CD4-positive, CD25-positive, alpha-beta regulatory T cell (primary cell): ENCODE data around the gene NXN. TPM values are rescaled to one million over a fixed set of nuclear protein-coding genes. Genes with fewer than 3 reads are reported as not detected.

ENCODE experiments used
- ATAC-seq, 2 donors: fragments of 150-1000 bp; cut with Tn5 transposase; one replicate each; pipeline ENCODE4 v1.10.0; 2021; ENCODE audit warnings: low read depth in 2 of 2, moderate number of reproducible peaks in 2 of 2, moderate library complexity in 1 of 2
- DNase-seq, 3 donors: peaks; one replicate each; pipeline versions ENCODE4 v3.0.0 to v3.0.0-alpha.2; 2012 to 2022; ENCODE audit warnings: mixed read lengths in 1 of 3
- H3K27ac ChIP-seq: one replicate; pipeline ENCODE4 v1.7.0; 2013; ENCODE audit warnings: mild to moderate bottlenecking, low read length; ENCODE audit not compliant: insufficient read depth, poor library complexity, severe bottlenecking
- H3K27me3 ChIP-seq: one replicate; pipeline ENCODE4 v1.7.0; 2013; ENCODE audit warnings: low read length; ENCODE audit not compliant: control insufficient read depth, insufficient read depth
- H3K36me3 ChIP-seq: one replicate; pipeline ENCODE4 v1.7.0; 2013; ENCODE audit warnings: mild to moderate bottlenecking, low read length, moderate library complexity; ENCODE audit not compliant: control insufficient read depth, insufficient read depth
- H3K4me1 ChIP-seq: 2 replicates; pipeline ENCODE4 v1.7.0; 2013; ENCODE audit warnings: mild to moderate bottlenecking, low read length; ENCODE audit not compliant: insufficient read depth, control insufficient read depth, poor library complexity, severe bottlenecking
- H3K4me3 ChIP-seq: one replicate; pipeline ENCODE4 v1.7.0; 2013; ENCODE audit warnings: low read depth, mild to moderate bottlenecking, low read length, moderate library complexity
- H3K9me3 ChIP-seq, 2 experiments: 1 replicate in 1 of 2; 2 replicates in 1 of 2; pipeline ENCODE4 v1.7.0; 2013; ENCODE audit warnings: low read length in 2 of 2, mild to moderate bottlenecking in 1 of 2, moderate library complexity in 1 of 2; ENCODE audit not compliant: control insufficient read depth in 2 of 2
- H3K27ac Mint-ChIP-seq, 3 donors: one replicate each; pipeline ENCODE4 v1.8.0; 2020 to 2022; ENCODE audit warnings: mild to moderate bottlenecking in 3 of 3, mixed read lengths in 3 of 3, moderate library complexity in 2 of 3
- H3K27me3 Mint-ChIP-seq: one replicate; pipeline ENCODE4 v1.8.0; 2022; ENCODE audit warnings: mild to moderate bottlenecking, mixed read lengths
- H3K36me3 Mint-ChIP-seq: one replicate; pipeline ENCODE4 v1.8.0; 2020; ENCODE audit warnings: mixed read lengths
- H3K4me1 Mint-ChIP-seq, 4 donors: one replicate each; pipeline ENCODE4 v1.8.0; 2020 to 2022; ENCODE audit warnings: mixed read lengths in 4 of 4, mild to moderate bottlenecking in 1 of 4
- H3K4me3 Mint-ChIP-seq, 4 donors: one replicate each; pipeline ENCODE4 v1.8.0; 2020 to 2022; ENCODE audit warnings: mild to moderate bottlenecking in 4 of 4, mixed read lengths in 4 of 4, moderate library complexity in 3 of 4
- H3K9me3 Mint-ChIP-seq, 7 donors: one replicate each; pipeline ENCODE4 v1.8.0; 2020 to 2022; ENCODE audit warnings: mixed read lengths in 7 of 7, mild to moderate bottlenecking in 3 of 7, moderate library complexity in 2 of 7
- polyA plus RNA-seq, 4 donors: library from polyadenylated mRNA; unstranded; fragments of 300-500 nt; fragmentation: Illumina TruSeq; gene quantifications; one replicate each; pipeline ENCODE4 v1.2.3, GENCODE V29; 2021
- total RNA-seq: library from RNA; stranded (reverse); gene quantifications from one replicate; pipeline ENCODE4 v1.2.3, GENCODE V29; 2022

The NXN gene
- total and polyA plus RNA-seq, 5 donors from 2014 or later, result 0.44 to 0.89 (median 0.65) TPM

DNA sequence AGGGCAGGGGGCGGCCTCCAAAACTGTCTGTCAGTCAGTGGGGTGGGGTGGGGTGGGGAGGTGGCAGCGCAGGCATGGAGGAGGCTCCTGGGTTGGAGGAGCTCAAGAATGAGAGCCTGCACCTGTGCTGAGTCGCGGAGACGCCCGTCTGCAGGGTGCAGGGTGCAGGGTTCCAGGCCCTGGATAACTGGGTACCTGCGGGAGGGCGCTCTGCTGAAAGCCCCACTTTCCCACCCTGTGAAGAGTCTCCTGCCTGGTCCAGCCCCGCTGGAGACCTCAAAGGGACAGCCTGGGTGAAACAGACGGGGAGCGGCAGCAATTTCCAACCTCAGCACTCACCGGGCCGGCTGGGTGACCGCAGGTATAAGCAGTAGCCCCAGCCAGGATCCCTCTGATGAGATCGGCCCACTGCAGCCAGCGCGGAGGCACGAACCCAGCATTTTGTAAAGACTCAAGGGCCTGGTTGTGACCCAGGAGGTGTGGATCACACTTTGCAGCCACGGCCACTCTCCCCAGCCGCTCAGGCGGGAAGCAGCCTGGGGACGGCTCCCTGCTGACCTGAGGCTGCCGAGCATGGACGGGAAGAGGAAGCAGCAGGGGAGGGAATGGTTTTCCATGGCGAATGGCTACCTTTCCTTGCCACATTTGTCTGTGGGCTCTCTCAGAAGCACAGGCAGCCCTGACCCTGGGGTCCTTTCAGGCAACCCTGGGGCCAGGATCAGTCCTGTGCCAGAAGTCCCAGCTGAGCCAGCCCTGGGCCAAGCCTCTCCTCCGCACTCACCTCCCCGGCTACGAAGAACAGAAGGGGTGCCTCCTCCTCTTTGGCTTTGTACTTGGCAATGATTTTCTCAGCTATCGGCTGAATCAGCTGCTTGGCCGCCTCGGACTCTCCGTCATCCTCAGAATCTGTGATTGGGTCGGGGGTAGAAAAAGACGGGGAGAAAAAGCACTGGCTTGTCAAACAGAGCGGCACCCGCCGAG lies 176.4 kb downstream of the NXN start:
- Mint-ChIP-seq H3K9me3 (no peaks in the 10 kb centered on the region), H3K27ac (peak overlapping the region in 1 of 3 donors; percentile 66), H3K4me3 (no peak overlapping the region), H3K27me3 (no peaks in the 10 kb centered on the region), H3K36me3 (no peaks in the 10 kb centered on the region), H3K4me1 (no peaks in the 10 kb centered on the region)
- H3K27ac ChIP-seq, result no peak overlapping the region
- no peak overlapping the region for H3K4me3 ChIP-seq
- no peaks in the 10 kb centered on the region for H3K36me3 ChIP-seq
- DNase-seq, result no peak
- H3K4me1 ChIP-seq, result no peaks in the 10 kb centered on the region
- ATAC-seq, result no peak
- no peaks in the 10 kb centered on the region for H3K27me3 ChIP-seq
- H3K9me3 ChIP-seq, result no peaks in the 10 kb centered on the region

DNA sequence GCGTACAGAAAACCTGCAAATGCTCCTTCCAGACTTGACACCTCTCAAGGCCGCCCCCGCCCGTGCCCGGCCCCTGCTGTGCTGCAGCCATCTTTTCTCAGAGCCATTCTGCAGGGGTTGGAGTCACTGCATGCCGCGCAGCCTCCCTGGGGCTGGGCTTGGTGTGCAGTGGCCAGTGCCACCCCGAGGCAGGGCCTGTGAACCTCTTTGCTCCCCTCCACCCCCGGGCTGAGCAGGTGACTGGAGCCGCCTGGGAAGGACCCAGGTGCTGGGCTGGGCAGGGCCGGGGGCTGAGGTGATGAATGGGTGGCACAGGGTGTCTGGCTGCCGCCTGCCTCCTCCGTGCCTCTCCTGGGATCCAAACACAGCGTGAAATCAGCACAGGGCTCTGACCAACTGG lies 177.1 kb downstream of the NXN start:
- Histone ChIP-seq H3K4me3 (no peak overlapping the region), H3K36me3 (no peaks in the 10 kb centered on the region), H3K27me3 (no peaks in the 10 kb centered on the region), H3K9me3 (no peaks in the 10 kb centered on the region), H3K4me1 (no peaks in the 10 kb centered on the region), H3K27ac (no peak overlapping the region)
- H3K27me3 Mint-ChIP-seq, result no peaks in the 10 kb centered on the region
- no peaks in the 10 kb centered on the region for H3K9me3 Mint-ChIP-seq
- ATAC-seq, result no peak
- H3K27ac Mint-ChIP-seq, result no peak overlapping the region
- no peaks in the 10 kb centered on the region for H3K4me1 Mint-ChIP-seq
- no peak overlapping the region for H3K4me3 Mint-ChIP-seq
- H3K36me3 Mint-ChIP-seq, result no peaks in the 10 kb centered on the region
- DNase-seq, result no peak

GRCh38 chr17:801660-802059 lies 177.9 kb downstream of the NXN start:
- no peaks in the 10 kb centered on the region for H3K36me3 Mint-ChIP-seq
- Histone ChIP-seq H3K9me3 (no peaks in the 10 kb centered on the region), H3K27me3 (no peaks in the 10 kb centered on the region), H3K4me1 (no peaks in the 10 kb centered on the region), H3K36me3 (no peaks in the 10 kb centered on the region), H3K4me3 (no peak overlapping the region), H3K27ac (no peak overlapping the region)
- H3K27ac Mint-ChIP-seq, result no peak overlapping the region
- ATAC-seq (no peak), DNase-seq (no peak)
- no peaks in the 10 kb centered on the region for H3K4me1 Mint-ChIP-seq
- no peaks in the 10 kb centered on the region for H3K9me3 Mint-ChIP-seq
- H3K4me3 Mint-ChIP-seq, result no peak overlapping the region
- H3K27me3 Mint-ChIP-seq, result no peaks in the 10 kb centered on the region

GRCh38 chr17:800446-801242 lies 178.9 kb downstream of the NXN start:
- DNase-seq (no peak), ATAC-seq (no peak)
- H3K4me3 Mint-ChIP-seq, result no peak overlapping the region
- no peaks in the 10 kb centered on the region for H3K4me1 Mint-ChIP-seq
- Histone ChIP-seq H3K27ac (no peak overlapping the region), H3K4me3 (no peak overlapping the region), H3K4me1 (no peaks in the 10 kb centered on the region), H3K9me3 (no peaks in the 10 kb centered on the region), H3K27me3 (no peaks in the 10 kb centered on the region), H3K36me3 (no peaks in the 10 kb centered on the region)
- no peaks in the 10 kb centered on the region for H3K36me3 Mint-ChIP-seq
- H3K27me3 Mint-ChIP-seq, result no peaks in the 10 kb centered on the region
- no peak overlapping the region for H3K27ac Mint-ChIP-seq
- H3K9me3 Mint-ChIP-seq, result no peaks in the 10 kb centered on the region

DNA sequence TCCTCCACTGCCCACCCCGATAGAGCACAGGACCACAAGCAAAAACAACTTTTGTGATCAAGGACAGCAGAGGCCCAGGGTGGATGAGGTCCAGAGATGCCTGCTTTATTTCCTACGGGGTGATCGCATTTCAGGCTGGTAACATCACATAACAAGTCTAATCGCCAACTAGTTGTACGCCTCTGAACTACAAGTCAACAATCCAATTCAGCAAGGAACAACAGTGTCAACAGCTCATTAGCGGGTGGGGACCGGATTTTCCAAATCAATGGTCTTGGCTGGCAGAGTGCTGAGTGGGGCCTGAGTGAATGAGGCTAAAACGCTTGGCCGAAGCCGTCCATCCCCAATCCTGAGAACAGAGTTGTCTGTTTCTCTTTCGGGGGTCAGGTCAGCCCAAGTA lies 180.3 kb downstream of the NXN start:
- ATAC-seq (no peak), DNase-seq (no peak)
- Mint-ChIP-seq H3K36me3 (no peaks in the 10 kb centered on the region), H3K4me3 (no peak overlapping the region), H3K27me3 (no peaks in the 10 kb centered on the region), H3K9me3 (no peaks in the 10 kb centered on the region), H3K4me1 (peaks cover 0 to 6% (median 5%) of the 10 kb centered on the region in 4 donors), H3K27ac (no peak overlapping the region)
- Histone ChIP-seq H3K27ac (no peak overlapping the region), H3K27me3 (no peaks in the 10 kb centered on the region), H3K4me3 (no peak overlapping the region), H3K9me3 (no peaks in the 10 kb centered on the region), H3K36me3 (no peaks in the 10 kb centered on the region), H3K4me1 (no peaks in the 10 kb centered on the region)

DNA sequence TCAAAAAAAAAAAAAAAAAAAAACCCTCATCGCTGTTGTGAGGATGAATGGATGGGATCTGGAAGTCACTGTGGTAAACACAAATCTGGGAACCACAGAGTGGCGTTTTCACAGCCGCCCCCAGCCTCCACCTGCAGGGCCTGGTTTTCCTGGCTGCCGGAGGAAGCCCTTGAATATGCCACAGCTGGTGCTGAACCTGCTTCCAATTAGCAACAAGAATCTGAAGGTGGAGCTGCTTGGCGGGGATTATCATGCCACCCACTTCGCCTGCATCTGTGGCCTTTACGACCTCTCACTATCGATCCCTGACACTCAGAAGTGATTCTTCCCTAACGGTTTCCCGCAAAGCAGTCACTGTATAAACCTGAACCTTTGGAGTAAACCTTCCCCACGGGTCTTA lies 181.3 kb downstream of the NXN start:
- DNase-seq (no peak), ATAC-seq (no peak)
- Histone ChIP-seq H3K27ac (no peak overlapping the region), H3K9me3 (no peaks in the 10 kb centered on the region), H3K4me1 (no peaks in the 10 kb centered on the region), H3K36me3 (no peaks in the 10 kb centered on the region), H3K27me3 (no peaks in the 10 kb centered on the region), H3K4me3 (no peak overlapping the region)
- H3K27ac Mint-ChIP-seq, result no peak overlapping the region
- H3K36me3 Mint-ChIP-seq, result peaks cover 3% of the 10 kb centered on the region
- no peak overlapping the region for H3K4me3 Mint-ChIP-seq
- H3K27me3 Mint-ChIP-seq, result no peaks in the 10 kb centered on the region
- no peaks in the 10 kb centered on the region for H3K9me3 Mint-ChIP-seq
- H3K4me1 Mint-ChIP-seq, result peaks cover 0 to 6% (median 5%) of the 10 kb centered on the region in 4 donors

GRCh38 chr17:797236-797840 lies 182.2 kb downstream of the NXN start:
- no peaks in the 10 kb centered on the region for H3K9me3 ChIP-seq
- H3K4me3 ChIP-seq, result no peak overlapping the region
- DNase-seq, result no peak
- H3K27me3 Mint-ChIP-seq, result no peaks in the 10 kb centered on the region
- peaks cover 5% of the 10 kb centered on the region for H3K36me3 ChIP-seq
- no peak overlapping the region for H3K27ac Mint-ChIP-seq
- H3K4me1 Mint-ChIP-seq, result peaks cover 0 to 6% (median 5%) of the 10 kb centered on the region in 4 donors
- H3K4me1 ChIP-seq, result no peaks in the 10 kb centered on the region
- H3K27me3 ChIP-seq, result no peaks in the 10 kb centered on the region
- H3K4me3 Mint-ChIP-seq, result no peak overlapping the region
- no peak for ATAC-seq
- no peak overlapping the region for H3K27ac ChIP-seq
- H3K9me3 Mint-ChIP-seq, result no peaks in the 10 kb centered on the region
- peaks cover 8% of the 10 kb centered on the region for H3K36me3 Mint-ChIP-seq
